ENCODE measurements around the gene CDK12.

CDK12 gene

DNA sequence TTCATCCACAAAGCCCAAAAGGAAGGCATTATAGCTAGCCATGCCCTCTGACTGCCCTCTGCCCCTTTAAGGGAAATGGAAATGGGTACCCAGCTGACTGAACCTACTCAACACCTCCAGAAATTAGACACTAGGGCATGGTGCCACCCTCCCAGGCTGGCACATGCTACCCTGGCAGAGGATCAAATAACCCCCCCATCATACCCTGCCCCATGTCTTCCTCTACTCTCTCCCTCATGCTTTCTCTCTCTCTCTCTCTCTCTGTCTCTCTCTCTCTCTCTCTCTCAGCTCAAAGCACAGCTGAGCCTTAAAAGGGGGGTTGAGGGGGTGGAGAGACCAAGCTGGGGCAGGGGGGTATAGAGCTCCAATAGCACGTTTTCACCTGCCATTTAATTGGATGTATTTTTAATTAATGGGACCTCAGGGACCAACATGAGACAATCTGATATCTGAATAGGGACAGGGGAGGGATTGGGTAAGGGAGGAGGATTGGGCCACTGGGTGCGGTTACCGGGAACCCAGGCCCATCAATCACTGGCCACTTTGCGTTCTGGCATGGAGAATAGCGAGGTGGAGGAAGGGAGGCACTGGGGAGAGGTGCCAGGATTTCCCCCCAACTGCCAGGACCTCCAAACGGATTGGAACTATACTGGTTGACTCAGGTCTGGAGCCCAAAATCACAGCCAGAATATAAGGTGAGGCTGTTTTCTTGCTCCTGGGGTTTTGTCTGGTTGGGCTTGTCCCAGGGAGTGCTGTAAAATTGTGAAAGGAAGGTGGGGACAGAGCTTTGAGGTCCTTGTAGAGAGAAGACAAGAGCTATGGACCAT is 88.7 kb downstream of the CDK12 start:
- no peak for DNase-seq

- DNase-seq, result peak; percentile 43
Observed at GRCh38 chr17:39551879-39552278, 90.6 kb downstream of the CDK12 start.

GRCh38 chr17:39553341-39553945 is 92.2 kb downstream of the CDK12 start:
- DNase-seq, result peak; percentile 73

DNA sequence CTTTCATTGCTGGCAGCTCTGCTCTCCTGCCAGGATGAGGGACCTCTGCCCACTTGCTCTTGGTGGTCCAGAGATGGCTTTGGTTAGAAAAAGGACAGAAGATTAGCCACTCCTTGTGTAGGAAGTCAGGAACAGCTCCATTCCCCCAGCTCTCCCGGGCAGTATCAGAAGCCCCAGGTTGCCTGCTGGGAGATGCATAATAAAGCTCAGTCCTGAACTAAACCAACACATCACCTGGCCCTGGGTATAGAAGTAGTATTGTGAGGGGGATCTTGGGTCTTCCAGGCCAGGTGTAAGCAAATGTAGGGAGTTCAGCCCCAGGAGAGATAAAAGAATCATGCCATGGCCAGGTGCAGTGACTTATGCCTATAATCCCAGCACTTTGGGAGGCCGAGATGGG is 94.1 kb downstream of the CDK12 start:
- no peak for DNase-seq

DNA sequence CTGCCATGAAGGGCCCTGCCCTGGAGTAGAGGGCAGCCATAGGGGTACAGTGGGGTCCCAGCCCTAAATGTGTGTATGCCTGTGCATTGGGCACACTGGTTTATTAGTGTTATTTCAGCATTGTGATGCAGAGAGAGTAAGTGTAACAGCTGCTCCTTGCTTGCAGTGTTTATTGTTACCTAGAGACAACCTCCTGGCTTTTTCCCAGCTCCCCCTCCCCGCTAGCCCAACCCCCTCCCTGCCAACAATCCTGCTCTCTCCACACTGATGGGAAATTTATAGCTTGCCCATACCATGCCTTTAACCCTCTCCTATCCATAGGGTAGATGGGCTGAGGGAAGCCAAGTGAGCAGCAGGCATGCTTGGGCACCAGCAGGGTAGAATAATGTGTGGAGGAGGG is 95.1 kb downstream of the CDK12 start:
- DNase-seq, result no peak

DNA sequence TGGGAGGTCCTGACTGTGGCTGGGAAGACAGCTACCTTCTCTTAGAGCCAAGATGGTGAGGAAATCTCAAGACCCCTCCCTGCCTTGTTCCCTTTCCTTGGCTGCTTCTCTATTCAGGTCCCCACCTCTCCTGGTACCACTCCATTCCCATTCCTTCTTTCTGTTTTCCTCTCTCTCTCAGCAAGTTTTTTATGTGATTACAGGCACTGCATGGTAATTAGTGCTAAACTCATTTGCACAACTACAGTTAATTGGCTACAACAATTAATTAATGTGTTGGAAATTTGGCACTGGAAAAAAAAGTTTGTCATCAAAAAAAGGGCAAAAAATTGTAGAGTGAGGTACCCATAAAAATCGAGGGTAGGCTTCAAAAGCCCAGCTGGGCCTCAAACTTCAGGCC is 101.1 kb downstream of the CDK12 start:
- no peak for DNase-seq

- DNase-seq, result no peak
Observed at GRCh38 chr17:39562976-39563375, 101.7 kb downstream of the CDK12 start.

DNA sequence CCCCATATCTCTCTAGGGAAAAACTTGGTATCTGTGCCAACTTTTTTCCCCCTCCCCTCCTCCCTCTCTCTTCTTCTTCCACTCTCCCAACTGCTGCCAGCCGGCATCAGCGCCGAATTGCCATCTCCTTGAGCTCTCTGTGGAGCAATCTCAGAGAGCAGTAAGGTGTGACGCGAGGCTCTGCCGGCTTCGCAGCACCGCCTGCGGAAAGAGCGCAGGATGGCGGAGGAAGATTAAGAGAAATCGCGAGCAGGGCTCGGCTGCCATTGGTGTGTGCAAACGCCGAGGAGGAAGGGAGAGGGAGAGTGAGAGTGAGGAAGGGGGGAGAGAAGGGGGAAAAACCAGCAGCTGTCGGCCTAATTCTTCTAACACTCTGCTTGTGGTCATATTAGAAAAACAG is 102.2 kb downstream of the CDK12 start:
- no peak for DNase-seq

DNA sequence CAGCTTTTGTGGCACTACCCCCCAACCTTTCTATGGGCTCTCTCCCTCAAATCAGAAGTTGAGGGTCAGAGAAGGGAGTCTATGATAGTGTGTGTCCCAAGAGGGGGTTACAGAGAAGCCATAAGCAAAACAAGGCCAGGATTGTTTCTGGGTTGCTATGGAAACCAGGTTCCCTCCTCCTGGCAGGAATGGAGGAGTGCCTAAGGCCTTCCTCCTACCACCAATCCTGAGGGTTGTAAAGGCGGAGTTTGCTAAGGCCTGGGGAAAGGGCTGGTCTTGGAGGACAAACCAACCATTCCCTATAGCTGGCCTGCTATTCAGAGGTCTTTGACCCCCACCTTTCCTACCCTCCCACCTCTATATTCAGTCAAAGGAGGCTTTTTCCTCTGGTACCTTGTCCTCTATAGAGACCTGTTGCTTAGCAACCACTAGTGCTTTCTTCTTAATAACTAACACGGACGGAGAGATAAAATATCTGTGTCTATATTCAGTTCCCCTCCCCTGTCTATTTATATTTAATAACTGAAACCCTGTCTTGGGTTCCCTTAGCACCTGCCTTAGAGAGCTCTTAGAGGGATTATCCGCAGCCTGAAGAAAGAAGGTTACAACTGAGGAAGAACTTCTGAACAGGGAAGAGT is 103.0 kb downstream of the CDK12 start:
- DNase-seq, result no peak

DNA sequence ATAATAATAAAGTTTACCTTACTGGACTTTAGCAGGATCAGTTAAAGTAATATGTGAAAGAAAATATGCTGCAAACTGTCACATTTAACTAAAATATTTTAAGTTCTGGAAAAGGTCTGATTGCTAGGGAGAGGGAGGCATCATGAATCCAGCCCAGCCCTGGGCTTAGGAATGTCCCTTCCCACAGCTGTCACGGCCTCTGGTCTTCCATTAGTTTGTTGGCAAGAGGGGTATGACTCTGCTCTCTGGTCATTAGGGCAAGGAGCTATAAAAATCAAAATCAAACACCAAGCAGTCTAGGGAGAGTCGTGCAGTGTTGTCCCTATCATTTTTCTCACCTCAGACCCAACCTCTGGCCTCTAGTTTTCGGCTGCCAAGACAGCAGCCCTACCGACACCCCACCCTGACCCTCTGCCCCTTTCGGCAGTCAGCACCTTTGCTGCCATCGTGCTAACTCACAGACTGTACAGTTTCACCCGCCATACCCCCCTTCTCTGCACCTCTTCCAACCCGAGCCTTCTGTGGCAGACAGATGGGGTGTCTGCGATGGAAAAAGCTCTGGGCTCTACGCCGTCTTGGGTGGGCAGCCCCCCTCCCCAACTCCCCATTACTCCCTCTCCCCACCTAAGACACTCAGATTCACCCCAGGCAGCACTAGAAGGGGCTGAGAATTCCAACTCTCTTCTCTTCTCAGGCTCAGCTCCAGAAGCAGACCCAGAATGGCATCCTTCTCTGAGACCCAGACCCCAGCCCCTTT is 105.0 kb downstream of the CDK12 start:
- no peak for DNase-seq

DNA sequence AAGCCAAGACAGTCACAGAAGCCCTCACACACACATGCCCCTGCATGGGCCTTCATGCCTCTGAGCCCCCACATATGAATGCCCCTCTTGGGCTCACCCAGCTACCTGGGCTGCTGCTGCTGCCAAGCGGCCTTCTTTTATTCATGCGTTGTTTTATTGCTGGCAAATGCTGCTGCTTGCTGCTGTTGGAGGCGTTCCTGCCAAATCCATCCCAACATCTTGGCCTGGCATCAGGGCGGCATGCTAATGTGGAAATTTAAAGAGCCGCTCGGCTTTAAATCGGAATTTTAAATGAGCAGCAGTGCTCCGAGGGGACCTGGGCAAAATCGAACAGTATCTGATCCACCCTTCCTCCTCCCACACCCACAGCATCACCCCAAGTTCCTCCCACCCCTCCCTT is 107.4 kb downstream of the CDK12 start:
- no peak for DNase-seq

DNA sequence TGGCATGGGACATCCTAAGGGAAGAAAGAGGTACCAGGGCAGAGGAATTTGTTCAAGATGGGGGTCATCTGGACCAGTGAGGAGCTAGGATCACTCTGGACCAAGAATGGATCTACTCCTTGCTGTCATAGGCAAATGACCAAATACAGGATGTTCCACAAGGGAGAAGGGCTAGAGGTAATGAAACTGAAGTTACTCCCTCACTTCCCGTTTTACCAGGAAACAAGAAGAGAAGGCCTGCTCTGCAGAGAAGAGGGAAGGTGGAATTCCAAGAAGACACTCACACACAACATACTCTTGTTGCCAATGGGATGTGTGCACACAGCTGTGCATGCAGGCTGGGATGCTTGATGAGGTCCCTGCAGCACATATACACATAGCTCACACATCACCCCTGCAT is 107.8 kb downstream of the CDK12 start:
- DNase-seq, result no peak

- DNase-seq, result no peak
Observed at GRCh38 chr17:39572121-39572520, 110.8 kb downstream of the CDK12 start.

- peak; percentile 70 for DNase-seq
Observed at GRCh38 chr17:39573447-39574298, 112.4 kb downstream of the CDK12 start.

GRCh38 chr17:39576187-39576586 is 114.9 kb downstream of the CDK12 start:
- peak; percentile 34 for DNase-seq

GRCh38 chr17:39578272-39578671 is 117.0 kb downstream of the CDK12 start:
- no peak for DNase-seq

DNA sequence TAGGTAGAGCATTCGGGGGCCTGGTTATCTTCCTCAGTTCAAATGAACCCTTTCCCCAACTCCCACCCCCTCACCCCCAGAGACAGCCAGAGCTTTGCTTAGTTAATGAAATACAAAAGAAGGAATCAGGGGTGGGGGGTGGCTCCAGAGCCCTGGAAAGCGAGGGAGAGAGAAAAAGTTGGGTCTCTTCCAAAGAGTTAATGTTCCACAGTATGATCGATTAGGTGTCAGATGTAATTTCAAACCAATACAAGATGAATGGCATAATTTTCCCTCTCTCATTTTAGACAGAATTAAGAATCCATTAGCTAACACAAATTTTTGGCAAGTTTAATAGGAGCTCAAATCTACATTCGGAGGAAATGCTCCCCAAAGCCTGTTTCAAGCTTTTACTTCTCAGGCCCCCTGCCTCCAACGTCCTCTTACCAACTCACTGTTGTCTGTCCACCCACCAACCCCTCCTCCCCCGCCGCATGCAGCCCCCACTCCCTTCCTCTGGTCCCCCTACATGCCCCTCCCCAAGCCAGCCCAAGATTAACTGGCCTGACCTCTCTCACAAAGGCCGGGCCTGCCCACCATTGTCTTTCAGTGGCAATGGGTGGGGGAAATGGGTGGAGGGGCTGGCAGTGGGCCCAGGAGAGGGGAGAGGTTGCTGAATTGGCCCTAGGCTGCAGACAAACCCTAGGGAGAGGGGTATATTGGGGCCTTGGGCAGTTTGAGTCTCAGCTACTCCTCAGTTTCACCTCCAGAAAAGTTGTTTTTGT is 118.2 kb downstream of the CDK12 start:
- no peak for DNase-seq

GRCh38 chr17:39580082-39580468 is 118.8 kb downstream of the CDK12 start:
- DNase-seq, result no peak

- DNase-seq, result no peak
Observed at GRCh38 chr17:39581071-39581758, 119.9 kb downstream of the CDK12 start.

DNA sequence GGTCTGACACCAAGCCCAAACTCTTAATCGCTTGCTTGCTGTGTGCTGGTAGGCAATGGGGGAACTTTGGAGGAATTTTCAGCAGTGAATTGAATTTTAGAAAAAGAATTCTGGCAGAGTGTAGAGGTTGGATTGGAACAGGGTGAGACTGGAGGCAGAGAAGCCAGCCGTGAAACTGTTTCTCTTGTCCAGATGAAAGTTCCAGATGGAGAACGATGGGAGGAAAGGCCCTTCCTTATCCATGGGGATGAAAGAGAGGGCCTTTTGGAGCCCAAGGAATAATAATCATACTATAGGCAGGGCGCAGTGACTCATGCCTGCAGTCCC is 120.4 kb downstream of the CDK12 start:
- DNase-seq, result no peak

DNA sequence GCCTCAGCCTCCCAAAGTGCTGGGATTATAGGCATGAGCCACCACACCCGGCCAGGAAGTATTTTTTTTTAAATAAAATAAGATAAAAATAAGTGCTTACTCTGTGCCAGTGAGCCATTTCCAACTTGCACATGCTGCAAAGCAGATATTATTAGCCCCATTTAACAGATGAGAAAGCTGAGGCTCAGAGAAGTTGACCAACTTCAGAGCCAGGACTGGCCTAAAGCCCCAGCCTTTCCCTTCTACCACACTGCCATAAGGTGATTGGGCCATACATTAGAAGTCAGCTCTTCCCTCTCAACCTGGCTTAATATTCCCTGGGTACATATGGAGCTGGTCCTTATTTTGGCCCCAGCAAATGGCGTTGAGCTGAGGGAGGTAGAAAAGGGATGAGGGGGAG is 121.4 kb downstream of the CDK12 start:
- DNase-seq, result no peak
